ENCODE data around the gene RAET1G.
A peak's percentile ranks its signal among the peaks of the same experiment; 100 is the strongest.
"Not testable (repeated sequence)": the region's sequence is repeated elsewhere in the genome, so short reads cannot be mapped to it uniquely, and the experiment has no call there.

Gene RAET1G, protein sequence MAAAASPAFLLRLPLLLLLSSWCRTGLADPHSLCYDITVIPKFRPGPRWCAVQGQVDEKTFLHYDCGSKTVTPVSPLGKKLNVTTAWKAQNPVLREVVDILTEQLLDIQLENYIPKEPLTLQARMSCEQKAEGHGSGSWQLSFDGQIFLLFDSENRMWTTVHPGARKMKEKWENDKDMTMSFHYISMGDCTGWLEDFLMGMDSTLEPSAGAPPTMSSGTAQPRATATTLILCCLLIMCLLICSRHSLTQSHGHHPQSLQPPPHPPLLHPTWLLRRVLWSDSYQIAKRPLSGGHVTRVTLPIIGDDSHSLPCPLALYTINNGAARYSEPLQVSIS

DNA sequence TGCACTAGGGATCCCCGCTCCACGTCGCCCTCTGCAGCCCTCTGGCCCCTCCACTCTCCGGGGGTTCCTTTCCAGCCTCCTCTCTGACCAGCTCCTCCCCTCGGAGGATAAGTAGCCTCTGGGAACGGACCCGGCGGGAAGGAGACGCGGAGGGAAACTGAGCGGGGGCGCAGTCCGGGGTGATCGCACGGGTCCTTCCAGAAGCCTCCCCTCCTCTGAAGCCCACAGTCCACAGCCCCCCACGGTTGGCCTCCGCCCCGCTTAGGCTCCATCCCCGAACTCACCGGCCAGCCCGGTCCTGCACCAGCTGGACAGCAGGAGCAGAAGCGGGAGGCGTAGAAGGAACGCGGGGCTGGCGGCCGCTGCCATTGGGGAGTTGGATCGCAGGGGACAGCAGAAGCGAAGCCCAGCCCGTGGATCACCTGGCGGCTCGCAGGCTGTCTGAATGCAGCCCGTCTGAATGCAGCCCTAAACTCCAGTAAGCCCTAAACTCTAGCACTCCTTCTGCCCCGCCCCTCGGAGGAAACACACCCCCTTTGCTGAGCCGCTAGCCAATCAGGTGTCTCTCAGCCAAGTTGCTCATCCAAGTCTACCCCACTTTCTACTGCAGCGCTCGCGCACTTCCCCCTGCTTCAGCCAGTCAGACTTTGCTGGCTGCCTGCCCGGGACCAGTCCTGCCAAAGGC, at the start of gene RAET1G:
Gene RAET1G, minus strand, starts transcription at position 480 of the 685 bp plus-strand sequence. Its CDS starts 111 bp downstream, at position 369.
- peak; percentile 91 for DNase-seq

GRCh38 chr6:149969635-149970034, 46.7 kb upstream of the RAET1G start:
- DNase-seq = no peak

- not testable (repeated sequence) for DNase-seq
Observed at GRCh38 chr6:149968909-149969308, 46.0 kb upstream of the RAET1G start.

GRCh38 chr6:149967999-149968398, 45.1 kb upstream of the RAET1G start:
- not testable (repeated sequence) for DNase-seq

GRCh38 chr6:149967591-149967990, 44.7 kb upstream of the RAET1G start:
- no peak for DNase-seq

GRCh38 chr6:149966319-149966718, 43.4 kb upstream of the RAET1G start:
- not testable (repeated sequence) for DNase-seq

- DNase-seq = peak; percentile 51
Observed at GRCh38 chr6:149965194-149966020, 42.5 kb upstream of the RAET1G start.

DNA sequence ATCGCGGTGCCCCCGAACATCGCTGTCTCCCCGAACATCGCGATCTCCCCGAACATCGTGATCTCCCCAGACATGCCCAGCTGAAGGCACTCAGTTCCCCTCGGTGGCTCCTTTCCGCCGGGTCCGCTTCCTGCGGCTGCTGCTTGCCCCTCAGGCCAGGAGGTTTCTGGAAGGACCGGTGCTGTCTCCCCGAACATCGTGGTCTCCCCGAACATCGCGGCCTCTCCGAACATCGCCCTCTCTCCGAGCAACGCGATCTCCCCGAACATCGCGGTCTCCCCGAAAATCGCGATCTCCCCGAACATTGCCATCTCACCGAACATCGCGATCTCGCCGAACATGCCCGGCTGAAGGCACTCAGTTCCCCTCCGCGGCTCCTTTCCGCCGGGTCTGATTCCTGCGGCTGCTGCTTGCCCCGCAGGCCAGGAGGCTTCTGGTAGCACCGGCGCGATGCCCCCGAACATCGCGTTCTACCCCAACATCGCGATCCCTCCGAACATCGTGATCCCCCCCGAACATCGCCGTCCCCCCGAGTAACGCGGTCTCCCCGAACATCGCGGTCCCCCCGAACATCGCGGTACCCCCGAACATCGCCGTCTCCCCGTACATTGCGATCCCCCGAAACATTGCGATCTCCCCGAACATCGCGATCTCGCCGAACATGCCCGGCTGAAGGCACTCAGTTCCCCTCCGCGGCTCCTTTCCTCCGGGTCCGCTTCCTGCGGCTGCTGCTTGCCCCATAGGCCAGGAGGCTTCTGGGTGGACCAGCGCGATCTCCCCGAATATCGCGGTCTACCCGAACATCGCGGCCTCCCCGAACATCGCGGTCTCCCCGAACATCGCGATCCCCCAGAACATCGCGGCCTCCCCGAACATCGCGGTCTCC, 41.6 kb upstream of the RAET1G start:
- DNase-seq = peak; percentile 43

GRCh38 chr6:149963462-149964307, 40.8 kb upstream of the RAET1G start, which contains the start of gene ULBP1:
TSS of gene ULBP1 (plus strand) at chr6:149963943. CDS start at chr6:149964050, 107 bp downstream.
- peak; percentile 93 for DNase-seq

DNA sequence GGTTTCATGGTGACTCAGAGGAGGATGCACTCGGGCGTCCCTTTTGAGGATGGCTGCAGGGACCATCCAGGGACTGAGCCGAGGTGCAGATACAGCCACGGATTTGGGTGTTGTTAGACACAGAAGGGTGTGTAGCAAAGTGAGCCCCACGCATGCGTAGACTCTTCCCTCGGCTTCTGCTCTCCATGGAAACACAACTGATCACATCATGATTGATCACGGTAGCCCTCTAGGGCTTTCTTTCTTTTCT, 40.2 kb upstream of the RAET1G start:
- DNase-seq = peak; percentile 70

DNA sequence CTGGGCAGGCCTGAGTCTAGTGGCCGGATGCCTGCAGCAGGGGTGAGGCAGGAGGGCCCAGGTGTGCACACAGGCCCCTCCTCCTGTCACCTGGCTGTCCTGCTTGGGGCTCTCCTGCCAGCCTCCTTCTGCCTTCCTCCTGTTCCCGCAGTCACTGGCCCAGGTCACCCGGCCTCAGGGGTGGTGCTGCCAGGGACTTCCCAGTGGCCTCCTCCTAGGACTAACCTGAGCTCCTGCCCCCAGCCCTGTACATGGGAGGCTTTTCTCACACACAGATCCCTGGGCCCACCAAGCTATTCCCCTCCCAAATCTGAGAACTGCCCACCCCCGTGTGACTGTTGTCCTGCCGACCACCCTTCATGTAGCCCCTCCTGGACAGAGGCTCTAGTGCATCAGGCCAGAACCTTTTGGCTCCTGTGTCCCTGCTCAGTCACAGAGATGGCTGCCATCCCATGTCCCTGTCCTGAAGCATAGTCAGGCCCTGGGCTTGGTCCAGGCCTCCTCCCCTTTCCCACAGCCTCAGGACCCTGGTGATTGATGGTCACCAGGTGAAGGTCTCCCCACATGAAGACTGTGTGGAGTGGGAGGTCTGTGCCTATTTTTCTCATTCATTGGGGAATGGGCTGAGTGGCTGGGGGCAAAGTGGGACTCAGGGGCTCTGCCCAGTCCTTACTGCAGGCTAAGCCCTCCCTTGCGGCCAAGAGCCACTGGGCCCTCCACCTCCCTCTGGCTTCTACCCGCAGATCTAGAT, 39.7 kb upstream of the RAET1G start:
- DNase-seq = no peak

DNA sequence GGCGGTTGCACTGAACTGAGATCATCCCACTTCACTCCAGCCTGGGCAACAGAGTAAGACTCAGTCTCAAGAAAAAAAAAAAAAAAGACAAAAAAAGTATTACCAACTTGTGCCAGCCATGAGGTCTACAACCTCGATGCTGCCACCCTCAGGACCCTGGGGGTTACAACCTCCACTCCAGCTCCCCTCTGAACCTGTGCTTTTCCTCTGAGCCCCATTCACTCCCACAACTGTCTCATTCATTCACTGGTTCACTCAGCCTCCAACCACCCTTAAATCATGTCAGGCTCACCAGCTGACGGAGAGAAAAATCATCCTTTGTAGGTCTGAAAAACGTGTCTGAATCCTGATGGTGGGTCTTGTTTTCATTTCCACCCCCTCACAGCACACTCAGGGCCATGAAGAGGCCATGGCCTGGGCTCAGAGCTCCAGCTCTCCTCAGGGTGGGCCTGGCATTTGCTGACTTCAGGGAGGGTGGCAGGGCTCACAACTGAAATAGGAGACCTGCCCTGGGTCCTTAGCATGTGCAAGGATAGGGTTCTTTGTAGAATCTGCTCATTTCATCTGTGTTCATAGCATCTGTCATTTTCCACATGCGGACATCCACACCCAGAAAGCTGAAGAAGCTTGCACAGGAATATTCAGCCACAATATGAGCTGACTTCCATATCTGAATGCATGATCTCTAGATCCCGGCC, 39.0 kb upstream of the RAET1G start:
- DNase-seq = peak; percentile 50

DNA sequence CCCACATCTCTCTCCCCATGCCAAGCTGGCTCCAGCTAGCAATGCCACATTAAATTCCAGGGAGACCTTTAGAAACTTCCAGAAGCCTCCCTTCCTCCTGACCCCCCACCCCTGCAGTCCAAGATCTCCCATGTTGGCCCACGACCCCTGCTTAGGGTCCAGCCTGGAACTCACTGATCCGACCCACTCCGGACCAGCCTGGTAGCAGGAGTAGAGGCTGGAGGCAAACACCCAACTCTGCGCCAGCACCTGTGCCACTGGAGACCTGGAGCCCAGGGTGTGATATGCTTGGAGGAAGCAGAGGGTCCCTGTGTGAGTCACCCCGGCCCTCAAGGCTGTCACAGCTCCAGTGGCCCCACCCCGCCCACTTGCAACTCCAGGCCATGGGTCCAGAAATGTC, 37.6 kb upstream of the RAET1G start:
- DNase-seq = no peak

DNA sequence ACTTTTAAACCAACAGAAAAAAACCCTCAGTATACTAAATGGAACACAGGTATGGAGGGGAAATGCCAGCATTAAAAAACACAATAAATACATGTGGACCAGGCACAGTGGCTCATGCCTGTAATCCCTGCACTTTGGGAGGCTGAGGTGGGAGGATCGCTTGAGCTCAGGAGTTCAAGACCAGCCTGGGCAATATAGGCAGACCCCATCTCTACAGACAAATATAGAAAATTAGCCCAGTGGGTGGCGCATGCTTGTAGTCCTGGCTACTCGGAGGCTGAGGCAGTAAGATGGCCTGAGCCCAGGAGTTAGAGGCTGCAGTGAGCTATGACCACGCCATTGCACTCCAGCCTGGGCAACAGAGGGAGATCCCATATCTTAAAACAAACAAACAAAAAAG, 36.9 kb upstream of the RAET1G start:
- DNase-seq = not testable (repeated sequence)

- not testable (repeated sequence) for DNase-seq
Observed at GRCh38 chr6:149958124-149958523, 35.2 kb upstream of the RAET1G start.

DNA sequence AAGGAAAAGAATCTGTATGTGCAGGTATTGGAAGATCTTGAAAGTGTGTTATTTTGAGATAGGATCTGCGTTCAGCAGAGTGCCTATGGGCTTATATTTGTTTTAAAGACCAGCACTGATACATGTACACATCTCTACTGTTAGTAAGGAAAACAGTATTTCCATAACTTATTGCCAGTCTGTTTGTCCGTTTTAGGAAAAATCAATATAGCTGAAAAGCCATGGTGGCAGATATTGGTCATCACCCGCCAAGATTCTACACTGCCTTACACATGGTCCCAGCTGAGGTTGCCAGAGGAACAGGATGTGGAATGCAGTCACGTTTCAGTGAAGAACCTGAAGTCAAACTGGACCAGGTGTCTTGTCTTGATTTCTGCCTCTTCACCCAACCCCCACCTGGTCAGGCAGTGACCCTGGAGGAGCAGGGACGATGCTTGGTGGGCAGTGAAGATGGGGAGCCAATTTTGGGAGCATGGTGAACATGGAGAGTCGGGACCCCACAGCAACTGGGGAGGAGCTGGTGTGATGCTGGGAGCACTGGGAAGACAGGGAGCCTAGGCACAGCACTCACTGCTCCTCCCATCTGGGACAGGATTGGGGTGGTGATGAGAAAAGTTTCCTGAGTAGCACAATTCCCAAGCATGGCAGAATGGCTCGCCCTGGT, 32.9 kb upstream of the RAET1G start:
- DNase-seq = not testable (repeated sequence)

DNA sequence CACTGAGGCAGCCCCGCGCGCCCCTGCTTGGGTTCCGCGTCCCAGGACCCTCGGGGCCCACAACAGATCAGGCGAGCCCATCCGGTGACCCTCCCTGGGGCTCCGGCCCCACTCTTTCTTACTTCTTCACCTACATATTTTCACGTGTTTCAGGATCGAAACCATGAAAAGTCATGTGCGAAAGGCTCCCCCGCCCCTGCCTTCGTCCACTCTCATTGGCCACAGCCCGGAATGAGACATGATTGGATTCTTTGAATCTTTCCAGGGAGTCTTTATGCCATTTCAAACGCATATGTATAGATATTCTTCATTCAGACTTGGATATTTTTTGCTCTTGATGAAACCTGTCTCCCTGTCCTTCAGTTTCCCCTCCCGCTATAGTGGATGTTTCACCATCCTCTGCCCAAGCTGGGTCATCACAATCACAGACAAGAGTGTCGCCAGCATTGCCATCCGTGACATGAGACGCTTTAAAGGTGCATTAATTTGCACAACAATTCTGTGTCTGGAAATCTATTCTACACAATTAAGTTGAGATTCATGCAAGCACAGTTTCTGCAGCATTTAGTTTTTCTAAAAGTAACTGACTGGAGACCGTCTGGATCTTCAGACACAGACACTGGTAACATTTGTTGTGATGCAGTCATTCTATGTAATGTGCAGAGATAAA, 32.2 kb upstream of the RAET1G start:
- DNase-seq = not testable (repeated sequence)

- not testable (repeated sequence) for DNase-seq
Observed at GRCh38 chr6:149954328-149954983, 31.5 kb upstream of the RAET1G start.
